Ectodermal cell (in vitro differentiated cells): ENCODE results near the gene POLRMT.

Source experiments
- H3K27ac ChIP-seq: 2 replicates; pipeline ENCODE4 v1.7.0; 2013; ENCODE audit warnings: mild to moderate bottlenecking, low read depth, low read length; ENCODE audit not compliant: insufficient read depth, poor library complexity, severe bottlenecking
- H3K27me3 ChIP-seq: 2 replicates; pipeline ENCODE4 v1.7.0; 2013; ENCODE audit warnings: mild to moderate bottlenecking, low read length; ENCODE audit not compliant: insufficient read depth, control insufficient read depth, poor library complexity, severe bottlenecking
- H3K36me3 ChIP-seq: one replicate; pipeline ENCODE4 v1.7.0; 2013; ENCODE audit warnings: low read length; ENCODE audit not compliant: control insufficient read depth, insufficient read depth
- H3K4me1 ChIP-seq: one replicate; pipeline ENCODE4 v1.7.0; 2013; ENCODE audit warnings: low read length; ENCODE audit not compliant: control insufficient read depth, insufficient read depth
- H3K4me3 ChIP-seq: 2 replicates; pipeline ENCODE4 v1.7.0; 2013; ENCODE audit warnings: low read depth, low read length, control low read depth; ENCODE audit not compliant: insufficient read depth
- H3K9me3 ChIP-seq: 2 replicates; pipeline ENCODE4 v1.7.0; 2013; ENCODE audit warnings: mild to moderate bottlenecking, low read length, moderate library complexity; ENCODE audit not compliant: control insufficient read depth
- WGBS, 2 experiments: methylation state at CpG; one replicate each; pipeline ENCODE4 v1.1.7; 2013; ENCODE audit warnings: missing lambda C conversion rate in 2 of 2; 5-methylcytosine and 5-hydroxymethylcytosine counted together

The POLRMT gene

GRCh38 chr19:575527-576506 lies 57.5 kb downstream of the POLRMT start:
- H3K27me3 ChIP-seq = no peaks in the 10 kb centered on the region
- peak overlapping the region; percentile 28 for H3K4me3 ChIP-seq
- H3K4me1 ChIP-seq = peaks cover 23% of the 10 kb centered on the region
- no peaks in the 10 kb centered on the region for H3K9me3 ChIP-seq
- 78 to 80% methylated on average over 38 of the region's 38 CpGs for WGBS, 2 experiments
- no peak overlapping the region for H3K27ac ChIP-seq
- H3K36me3 ChIP-seq = peaks cover 19% of the 10 kb centered on the region

- Histone ChIP-seq H3K4me3 (peak overlapping the region; percentile 28), H3K27ac (peak overlapping the region; percentile 62), H3K9me3 (no peaks in the 10 kb centered on the region), H3K27me3 (no peaks in the 10 kb centered on the region), H3K36me3 (peaks cover 10% of the 10 kb centered on the region), H3K4me1 (peaks cover 23% of the 10 kb centered on the region)
- WGBS, 2 experiments = 49 to 53% methylated on average over 32 of the region's 32 CpGs
Observed at GRCh38 chr19:574658-575526, 58.4 kb downstream of the POLRMT start.

DNA sequence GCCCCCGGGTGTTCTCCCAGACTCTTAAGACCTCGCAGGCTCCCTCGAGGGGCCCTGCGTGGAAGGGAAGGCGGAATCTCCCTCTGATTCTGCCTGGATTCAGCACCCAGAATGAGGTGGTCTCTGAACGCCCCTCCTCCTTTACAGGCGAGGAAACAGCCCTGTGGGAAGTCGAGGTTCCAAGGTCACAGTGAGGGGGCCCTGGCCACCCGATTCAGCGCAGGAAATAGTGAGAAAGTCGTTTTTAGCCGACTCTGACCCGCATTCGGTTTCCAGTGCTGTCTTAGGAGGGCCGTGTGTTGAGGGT lies 59.9 kb downstream of the POLRMT start:
- WGBS, 2 experiments = 3 to 4% methylated on average over 15 of the region's 15 CpGs
- peak overlapping the region; percentile 98 for H3K4me3 ChIP-seq
- H3K9me3 ChIP-seq = no peaks in the 10 kb centered on the region
- H3K4me1 ChIP-seq = peaks cover 23% of the 10 kb centered on the region
- H3K27ac ChIP-seq = peak overlapping the region; percentile 22
- H3K27me3 ChIP-seq = no peaks in the 10 kb centered on the region
- H3K36me3 ChIP-seq = peaks cover 3% of the 10 kb centered on the region

- H3K36me3 ChIP-seq = peaks cover 3% of the 10 kb centered on the region
- no peaks in the 10 kb centered on the region for H3K9me3 ChIP-seq
- H3K27ac ChIP-seq = peak overlapping the region; percentile 81
- H3K4me3 ChIP-seq = peak overlapping the region; percentile 98
- peaks cover 23% of the 10 kb centered on the region for H3K4me1 ChIP-seq
- no peaks in the 10 kb centered on the region for H3K27me3 ChIP-seq
- WGBS, 2 experiments = 0 to 1% methylated on average over 55 of the region's 55 CpGs
Observed at GRCh38 chr19:572743-573518, 60.4 kb downstream of the POLRMT start.

GRCh38 chr19:572140-572742 lies 61.1 kb downstream of the POLRMT start, which contains the start of gene BSG:
TSS of gene BSG (plus strand) at chr19:572596. CDS start at chr19:572635, 39 bp downstream.
- no peaks in the 10 kb centered on the region for H3K9me3 ChIP-seq
- H3K27me3 ChIP-seq = no peaks in the 10 kb centered on the region
- H3K4me1 ChIP-seq = peaks cover 21% of the 10 kb centered on the region
- peak within 1 kb of the TSS; percentile 95 for H3K27ac ChIP-seq
- WGBS, 2 experiments = 0 to 1% methylated on average over 79 of the region's 79 CpGs
- H3K4me3 ChIP-seq = peak within 1 kb of the TSS; percentile 98
- H3K36me3 ChIP-seq = peaks cover 3% of the 10 kb centered on the region

DNA sequence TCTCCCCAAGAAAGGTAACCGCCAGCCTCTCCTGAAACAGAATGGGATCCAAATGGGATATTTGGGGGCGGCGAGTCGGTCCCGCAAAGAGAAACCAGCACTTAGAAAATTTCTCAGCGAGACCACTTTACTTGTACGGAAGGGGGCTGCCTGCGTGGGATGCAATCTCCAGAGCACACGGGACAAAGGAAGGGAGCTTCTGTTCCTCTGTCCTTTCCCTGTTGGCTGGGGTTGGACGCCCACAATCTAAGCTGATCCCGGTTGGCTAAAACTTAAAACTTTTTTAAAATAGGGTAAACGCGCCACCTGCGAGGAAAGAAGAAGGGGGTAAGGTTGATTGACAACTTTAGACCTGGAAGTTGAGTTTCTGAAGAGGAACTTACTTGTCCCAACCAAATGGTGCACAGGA lies 61.8 kb downstream of the POLRMT start:
- peaks cover 4% of the 10 kb centered on the region for H3K36me3 ChIP-seq
- H3K27ac ChIP-seq = peak overlapping the region; percentile 95
- 2% methylated on average over 14 of the region's 14 CpGs for WGBS, 2 experiments
- no peaks in the 10 kb centered on the region for H3K27me3 ChIP-seq
- H3K4me1 ChIP-seq = peaks cover 16% of the 10 kb centered on the region
- peak overlapping the region; percentile 98 for H3K4me3 ChIP-seq
- H3K9me3 ChIP-seq = no peaks in the 10 kb centered on the region

- peaks cover 8% of the 10 kb centered on the region for H3K36me3 ChIP-seq
- peak overlapping the region; percentile 98 for H3K4me3 ChIP-seq
- H3K27me3 ChIP-seq = no peaks in the 10 kb centered on the region
- H3K4me1 ChIP-seq = peaks cover 16% of the 10 kb centered on the region
- H3K9me3 ChIP-seq = no peaks in the 10 kb centered on the region
- 12% methylated on average over 45 of the region's 45 CpGs for WGBS, 2 experiments
- peak overlapping the region; percentile 95 for H3K27ac ChIP-seq
Observed at GRCh38 chr19:570937-571565, 62.3 kb downstream of the POLRMT start.

GRCh38 chr19:570251-570686 lies 63.1 kb downstream of the POLRMT start:
- WGBS, 2 experiments = 93 to 95% methylated on average over 17 of the region's 25 CpGs
- Histone ChIP-seq H3K36me3 (peaks cover 8% of the 10 kb centered on the region), H3K4me1 (peaks cover 10% of the 10 kb centered on the region)

DNA sequence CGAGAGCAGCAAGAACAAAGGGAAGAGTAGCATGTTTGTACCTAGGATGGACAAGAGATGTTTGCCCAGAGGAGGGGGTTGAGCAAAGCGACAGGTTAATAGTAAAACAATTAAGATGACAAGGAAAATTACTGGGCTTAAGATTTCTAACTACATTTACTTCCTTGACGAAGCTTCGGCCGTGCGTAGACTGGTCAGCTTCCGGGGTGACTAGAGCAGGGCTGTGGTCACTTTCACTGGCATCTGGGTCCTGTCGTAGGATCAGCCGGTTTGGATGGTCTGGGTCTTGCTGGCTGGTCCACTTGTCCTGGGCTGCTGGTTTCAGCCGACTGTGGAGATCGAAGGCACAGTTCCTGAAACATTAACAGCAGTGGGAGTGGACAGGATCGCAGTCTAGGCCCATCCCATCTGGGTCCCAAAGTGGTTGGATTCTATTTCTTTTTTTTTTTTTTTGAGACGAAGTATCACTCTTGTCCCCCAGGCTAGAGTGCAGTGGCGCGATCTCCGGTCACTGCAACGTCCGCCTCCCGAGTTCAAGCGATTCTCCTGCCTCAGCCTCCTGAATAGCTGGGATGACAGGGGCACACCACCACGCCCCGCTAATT lies 65.9 kb downstream of the POLRMT start:
- WGBS, 2 experiments = 95% methylated on average over 22 of the region's 22 CpGs
- Histone ChIP-seq H3K4me3 (no peak overlapping the region), H3K9me3 (no peaks in the 10 kb centered on the region), H3K27me3 (no peaks in the 10 kb centered on the region), H3K4me1 (no peaks in the 10 kb centered on the region), H3K36me3 (peaks cover 8% of the 10 kb centered on the region), H3K27ac (no peak overlapping the region)

More at GRCh38 chr19:570251-570686, 63.1 kb downstream of the POLRMT start:
- no peak overlapping the region for H3K27ac ChIP-seq
- no peaks in the 10 kb centered on the region for H3K9me3 ChIP-seq
- no peaks in the 10 kb centered on the region for H3K27me3 ChIP-seq
- H3K4me3 ChIP-seq = no peak overlapping the region
